GM12874 (cell line): Measurements from ENCODE around the gene DAPK2.
A peak's percentile ranks its signal among the peaks of the same experiment; 100 is the strongest.

ENCODE experiments used
- CTCF ChIP-seq: IDR thresholded peaks from 2 replicates; pipeline ENCODE4 v1.5.1; 2011; ENCODE audit warnings: low read depth, mild to moderate bottlenecking, control low read depth, low read length, moderate library complexity; ENCODE audit not compliant: insufficient read depth

Gene DAPK2

GRCh38 chr15:64067564-64068030 is 21.3 kb upstream of the DAPK2 start:
- peak; percentile 74 for TF ChIP-seq CTCF

GRCh38 chr15:64066451-64066850 is 20.2 kb upstream of the DAPK2 start:
- no peak for TF ChIP-seq CTCF

GRCh38 chr15:64060716-64061115 is 14.4 kb upstream of the DAPK2 start:
- TF ChIP-seq CTCF = no peak

GRCh38 chr15:64058279-64058678 is 12.0 kb upstream of the DAPK2 start:
- TF ChIP-seq CTCF = no peak

- no peak for TF ChIP-seq CTCF
Observed at GRCh38 chr15:64052925-64053491, 6.7 kb upstream of the DAPK2 start.

GRCh38 chr15:64051407-64052259 is 5.3 kb upstream of the DAPK2 start:
- TF ChIP-seq CTCF = no peak

- no peak for TF ChIP-seq CTCF
Observed at GRCh38 chr15:64051093-64051402, 4.8 kb upstream of the DAPK2 start.
